MM.1S (cell line): ENCODE results near the gene CEP83.

Experiments
- DNase-seq: peaks from one replicate; pipeline ENCODE4 v3.0.0-alpha.2; 2015
- H2AFZ ChIP-seq: fragments of 300-600 bp; sonication (generic); 2 replicates; pipeline ENCODE4 v1.6.0; 2016; ENCODE audit warnings: antibody characterized with exemption, low read length
- H3F3A ChIP-seq: fragments of 300-600 bp; sonication (generic); 2 replicates; pipeline ENCODE4 v1.6.1; 2016; ENCODE audit warnings: mild to moderate bottlenecking, antibody characterized with exemption, low read length, moderate library complexity, mixed read lengths; ENCODE audit not compliant: insufficient read depth
- H3K27ac ChIP-seq: fragments of 300-600 bp; sonication (generic); 2 replicates; pipeline ENCODE4 v1.5.1; 2016; ENCODE audit warnings: mild to moderate bottlenecking, low read length
- H3K27me3 ChIP-seq: fragments of 300-600 bp; sonication (generic); replicated peaks from 2 replicates; pipeline ENCODE4 v1.6.0; 2016; ENCODE audit warnings: low read length; ENCODE audit not compliant: insufficient read depth
- H3K36me3 ChIP-seq: fragments of 300-600 bp; sonication (generic); replicated peaks from 2 replicates; pipeline ENCODE4 v1.6.1; 2016; ENCODE audit warnings: mild to moderate bottlenecking, low read length, mixed read lengths; ENCODE audit not compliant: insufficient read depth
- H3K4me1 ChIP-seq: fragments of 300-600 bp; sonication (generic); 2 replicates; pipeline ENCODE4 v1.6.1; 2016; ENCODE audit warnings: low read length, mixed read lengths
- H3K4me2 ChIP-seq: fragments of 300-600 bp; sonication (generic); 2 replicates; pipeline ENCODE4 v1.6.0; 2016; ENCODE audit warnings: low read depth, low read length
- H3K4me3 ChIP-seq: fragments of 300-600 bp; sonication (generic); 2 replicates; pipeline ENCODE4 v1.5.1; 2016; ENCODE audit warnings: low read length, mixed read lengths
- H3K79me2 ChIP-seq: fragments of 300-600 bp; sonication (generic); 2 replicates; pipeline ENCODE4 v1.6.1; 2016; ENCODE audit warnings: mixed run types, low read length, mixed read lengths
- H3K9ac ChIP-seq: fragments of 300-600 bp; sonication (generic); 2 replicates; pipeline ENCODE4 v1.6.1; 2016; ENCODE audit warnings: low read length, mixed read lengths
- H3K9me2 ChIP-seq: fragments of 300-600 bp; sonication (generic); replicated peaks from 2 replicates; pipeline ENCODE4 v1.6.1; 2016; ENCODE audit warnings: mild to moderate bottlenecking, low read length, mixed read lengths; ENCODE audit not compliant: insufficient read depth
- H3K9me3 ChIP-seq: fragments of 300-600 bp; sonication (generic); replicated peaks from 2 replicates; pipeline ENCODE4 v1.6.1; 2016; ENCODE audit warnings: mild to moderate bottlenecking, low read length, mixed read lengths; ENCODE audit not compliant: insufficient read depth
- H4K20me1 ChIP-seq: fragments of 300-600 bp; sonication (generic); 2 replicates; pipeline ENCODE4 v1.6.1; 2016; ENCODE audit warnings: mild to moderate bottlenecking, low read length, moderate library complexity, mixed read lengths; ENCODE audit not compliant: insufficient read depth
- CTCF ChIP-seq: fragments of 300-600 bp; sonication (generic); IDR thresholded peaks from 2 replicates; pipeline ENCODE4 v1.5.1; 2016; ENCODE audit warnings: antibody characterized with exemption, low read length, mixed read lengths
- EZH2 ChIP-seq: fragments of 300-600 bp; sonication (generic); optimal IDR thresholded peaks from 2 replicates; pipeline ENCODE3; 2017; ENCODE audit warnings: low read depth, mild to moderate bottlenecking, antibody characterized with exemption, low read length, mixed read lengths
- EZH2phosphoT487 ChIP-seq: fragments of 300-600 bp; sonication (generic); IDR thresholded peaks from 2 replicates; pipeline ENCODE4 v1.6.1; 2018; ENCODE audit warnings: antibody characterized with exemption, low read length

CEP83 gene

GRCh38 chr12:94459728-94460615, at the start of gene CEP83:
Gene CEP83, minus strand, starts transcription at chr12:94459867. Its CDS starts 47,377 bp downstream, at chr12:94412490.
- Histone ChIP-seq H3K79me2 (peaks cover 46% of the 10 kb centered on the region), H3K4me1 (peaks cover 10% of the 10 kb centered on the region), H3K36me3 (no peaks in the 10 kb centered on the region), H3F3A (peaks cover 3% of the 10 kb centered on the region; the same call in 1 of the 2 replicates), H3K27ac (peak within 1 kb of the TSS; percentile 52), H4K20me1 (no peaks in the 10 kb centered on the region), H3K4me2 (peak within 1 kb of the TSS; percentile 73), H2AFZ (peak within 1 kb of the TSS; percentile 72), H3K27me3 (no peaks in the 10 kb centered on the region), H3K9me2 (no peaks in the 10 kb centered on the region), H3K9ac (peak within 1 kb of the TSS; percentile 87), H3K4me3 (peak within 1 kb of the TSS; percentile 84), H3K9me3 (no peaks in the 10 kb centered on the region)
- peak; percentile 97 for DNase-seq
- TF ChIP-seq EZH2phosphoT487, result no peak
- no peak for TF ChIP-seq CTCF
- no peak for TF ChIP-seq EZH2

- DNase-seq, result no peak
- Histone ChIP-seq H3K4me1 (no peaks in the 10 kb centered on the region), H3K79me2 (no peaks in the 10 kb centered on the region), H3K4me3 (no peak overlapping the region), H3K36me3 (no peaks in the 10 kb centered on the region), H3K27me3 (no peaks in the 10 kb centered on the region), H4K20me1 (no peaks in the 10 kb centered on the region), H3K9me3 (no peaks in the 10 kb centered on the region), H3K4me2 (no peak overlapping the region), H3K9ac (no peak overlapping the region), H2AFZ (no peak overlapping the region), H3K9me2 (no peaks in the 10 kb centered on the region), H3K27ac (no peak overlapping the region), H3F3A (no peaks in the 10 kb centered on the region)
- TF ChIP-seq EZH2phosphoT487 (no peak), CTCF (no peak), EZH2 (no peak)
Measured at GRCh38 chr12:94509317-94509716, 49.6 kb upstream of the CEP83 start.

- Histone ChIP-seq H3K36me3 (no peaks in the 10 kb centered on the region), H2AFZ (no peak overlapping the region), H3K27me3 (no peaks in the 10 kb centered on the region), H3K4me1 (no peaks in the 10 kb centered on the region), H3K4me3 (no peak overlapping the region), H3K9ac (no peak overlapping the region), H3K9me2 (no peaks in the 10 kb centered on the region), H3K27ac (no peak overlapping the region), H4K20me1 (no peaks in the 10 kb centered on the region), H3F3A (no peaks in the 10 kb centered on the region), H3K79me2 (no peaks in the 10 kb centered on the region), H3K4me2 (no peak overlapping the region), H3K9me3 (no peaks in the 10 kb centered on the region)
- TF ChIP-seq EZH2phosphoT487, result no peak
- TF ChIP-seq CTCF, result no peak
- TF ChIP-seq EZH2, result no peak
- no peak for DNase-seq
Measured at GRCh38 chr12:94507455-94507854, 47.8 kb upstream of the CEP83 start.
